Breast epithelium (tissue), 4 donors: ENCODE measurements around the gene SHH. TPM values are rescaled to one million over a fixed set of nuclear protein-coding genes. Genes with fewer than 3 reads are reported as not detected.

Experiments used
- DNase-seq, 2 donors: peaks; one replicate each; pipeline ENCODE4 v3.0.0-alpha.2; 2019; ENCODE audit warnings: low spot score in 2 of 2
- H3K27ac ChIP-seq, 2 donors: fragments of 200-600 bp; sonication (generic) in 1 of 2; one replicate each; pipeline ENCODE4 v1.5.1; 2016 to 2019; ENCODE audit warnings: mild to moderate bottlenecking in 1 of 2
- H3K27me3 ChIP-seq, 2 donors: fragments of 200-600 bp; sonication (generic) in 1 of 2; one replicate each; pipeline versions ENCODE4 v1.5.1 to v1.6.0; 2017 to 2019; ENCODE audit warnings: control low read depth in 1 of 2, mild to moderate bottlenecking in 1 of 2
- H3K36me3 ChIP-seq: fragments of 200-600 bp; one replicate; pipeline ENCODE4 v1.5.1; 2019
- H3K4me1 ChIP-seq, 2 donors: fragments of 200-600 bp; sonication (generic); one replicate each; pipeline ENCODE4 v1.5.1; 2016 to 2019; ENCODE audit warnings: control low read depth in 1 of 2
- H3K4me3 ChIP-seq, 3 donors: fragments of 200-600 bp; sonication (generic); 1 replicate in 2 of 3; 2 replicates in 1 of 3; pipeline ENCODE4 v1.5.1; 2016 to 2019; ENCODE audit warnings: mild to moderate bottlenecking in 3 of 3, moderate library complexity in 2 of 3
- H3K9me3 ChIP-seq, 2 donors: fragments of 200-600 bp; sonication (generic) in 1 of 2; one replicate each; pipeline ENCODE4 v1.5.1; 2016 to 2019; ENCODE audit warnings: control low read depth in 1 of 2
- CTCF ChIP-seq, 3 donors: fragments of 450-650 bp; IDR thresholded peaks; one replicate each; pipeline ENCODE4 v1.5.1; 2016 to 2017; ENCODE audit warnings: antibody characterized with exemption in 3 of 3, mild to moderate bottlenecking in 3 of 3, moderate library complexity in 3 of 3
- POLR2A ChIP-seq: fragments of 450-650 bp; IDR thresholded peaks from one replicate; pipeline ENCODE4 v1.6.1; 2016; ENCODE audit warnings: antibody characterized with exemption, mild to moderate bottlenecking, moderate library complexity
- POLR2AphosphoS5 ChIP-seq, 3 donors: sonication (generic); formaldehyde crosslinking; IDR thresholded peaks; one replicate each; pipeline ENCODE4 v1.6.1; 2017; ENCODE audit warnings: antibody characterized with exemption in 3 of 3
- intact Hi-C: fragments of 100-400 bp; cut with DNase I; formaldehyde crosslinking; loops from one replicate; pipeline ENCODE4 v1.15.1; 2023; ENCODE audit warnings: low total_unique reads
- total RNA-seq, 3 donors: library from RNA; depleted of rRNA; stranded (reverse); fragments of >200 nt; gene quantifications; one replicate each; pipeline ENCODE4 v1.1.0, GENCODE V29; 2016

Gene SHH
- total RNA-seq, 3 donors from 2014 or later = not detected

GRCh38 chr7:155825336-155825735 is 13.1 kb upstream of the SHH start:
- intact Hi-C loops = no loop called here
- H3K27ac ChIP-seq = no peak overlapping the region
- no peaks in the 10 kb centered on the region for H3K36me3 ChIP-seq
- TF ChIP-seq POLR2A = no peak
- no peak for TF ChIP-seq POLR2AphosphoS5 (IDR thresholded peaks at IDR 0.05)
- TF ChIP-seq CTCF (IDR thresholded peaks at IDR 0.05) = no peak
- H3K9me3 ChIP-seq = no peaks in the 10 kb centered on the region
- DNase-seq = no peak
- H3K4me3 ChIP-seq = no peak overlapping the region
- peaks cover 0 to 16% of the 10 kb centered on the region in 2 donors for H3K27me3 ChIP-seq
- H3K4me1 ChIP-seq = no peaks in the 10 kb centered on the region

GRCh38 chr7:155824227-155824886 is 12.1 kb upstream of the SHH start:
- intact Hi-C loops = no loop called here
- Histone ChIP-seq H3K36me3 (no peaks in the 10 kb centered on the region), H3K9me3 (no peaks in the 10 kb centered on the region), H3K27ac (no peak overlapping the region), H3K27me3 (peaks cover 0 to 17% of the 10 kb centered on the region in 2 donors), H3K4me3 (no peak overlapping the region), H3K4me1 (no peaks in the 10 kb centered on the region)
- DNase-seq = no peak
- TF ChIP-seq POLR2AphosphoS5 (IDR thresholded peaks at IDR 0.05) (no peak), POLR2A (no peak), CTCF (IDR thresholded peaks at IDR 0.05) (no peak)

GRCh38 chr7:155821851-155822250 is 9.6 kb upstream of the SHH start:
- Histone ChIP-seq H3K9me3 (no peaks in the 10 kb centered on the region), H3K27ac (no peak overlapping the region), H3K27me3 (peaks cover 0 to 28% of the 10 kb centered on the region in 2 donors), H3K4me1 (no peaks in the 10 kb centered on the region), H3K36me3 (no peaks in the 10 kb centered on the region), H3K4me3 (no peak overlapping the region)
- intact Hi-C loops = no loop called here
- TF ChIP-seq POLR2A = no peak
- TF ChIP-seq POLR2AphosphoS5 (IDR thresholded peaks at IDR 0.05) = no peak
- no peak for TF ChIP-seq CTCF (IDR thresholded peaks at IDR 0.05)
- no peak for DNase-seq

GRCh38 chr7:155820788-155821187 is 8.5 kb upstream of the SHH start:
- H3K9me3 ChIP-seq = no peaks in the 10 kb centered on the region
- DNase-seq = no peak
- H3K4me1 ChIP-seq = no peaks in the 10 kb centered on the region
- H3K27me3 ChIP-seq = peaks cover 0 to 38% of the 10 kb centered on the region in 2 donors
- intact Hi-C loops = no loop called here
- no peak overlapping the region for H3K27ac ChIP-seq
- no peak overlapping the region for H3K4me3 ChIP-seq
- no peaks in the 10 kb centered on the region for H3K36me3 ChIP-seq
- no peak for TF ChIP-seq CTCF (IDR thresholded peaks at IDR 0.05)
- no peak for TF ChIP-seq POLR2AphosphoS5 (IDR thresholded peaks at IDR 0.05)
- no peak for TF ChIP-seq POLR2A

GRCh38 chr7:155820246-155820645 is 8.0 kb upstream of the SHH start:
- no peaks in the 10 kb centered on the region for H3K9me3 ChIP-seq
- H3K27me3 ChIP-seq = peaks cover 0 to 37% of the 10 kb centered on the region in 2 donors
- no peak overlapping the region for H3K4me3 ChIP-seq
- no peaks in the 10 kb centered on the region for H3K36me3 ChIP-seq
- DNase-seq = no peak
- intact Hi-C loops = no loop called here
- TF ChIP-seq POLR2A (no peak), CTCF (IDR thresholded peaks at IDR 0.05) (no peak), POLR2AphosphoS5 (IDR thresholded peaks at IDR 0.05) (no peak)
- no peak overlapping the region for H3K27ac ChIP-seq
- no peaks in the 10 kb centered on the region for H3K4me1 ChIP-seq
